ENCODE measurements around the gene BACH1.

GRCh38 chr21:29298348-29299045, at the start of gene BACH1:
- TF ChIP-seq TAF1 (IDR thresholded peaks at IDR 0.05; ENCODE audit: low read depth) = peak; percentile 66; the same call in 1 of the 2 replicates
- no peak for TF ChIP-seq RAD21 (IDR thresholded peaks at IDR 0.05; ENCODE audit: low read depth)
- TF ChIP-seq USF1 (IDR thresholded peaks at IDR 0.05) = peak; percentile 90
- no peak for TF ChIP-seq REST (IDR thresholded peaks at IDR 0.05; ENCODE audit: low read depth)
- no peak for TF ChIP-seq CREB1 (IDR thresholded peaks at IDR 0.05; ENCODE audit: low read depth)

All from Ishikawa (cell line).